Naive B cell (primary cell): Measurements from ENCODE around the gene NCS1. TPM values are rescaled to one million over a fixed set of nuclear protein-coding genes. Genes with fewer than 3 reads are reported as not detected.

Experiments
- ATAC-seq, 2 donors: fragments of 150-1000 bp; cut with Tn5 transposase; 2 replicates each; pipeline ENCODE4 v1.10.0; 2021; ENCODE audit warnings: low read depth in 2 of 2, mild to moderate bottlenecking in 2 of 2, moderate library complexity in 2 of 2
- DNase-seq: peaks from one replicate; pipeline ENCODE4 v3.0.0; 2022
- H3K27ac Mint-ChIP-seq, 6 donors: one replicate each; pipeline ENCODE4 v1.8.0; 2020 to 2022; ENCODE audit warnings: mild to moderate bottlenecking in 6 of 6, mixed read lengths in 6 of 6, moderate library complexity in 5 of 6, inconsistent platforms in 2 of 6
- H3K27me3 Mint-ChIP-seq, 3 donors: one replicate each; pipeline ENCODE4 v1.8.0; 2021 to 2022; ENCODE audit warnings: mixed read lengths in 3 of 3, mild to moderate bottlenecking in 1 of 3
- H3K36me3 Mint-ChIP-seq, 2 donors: one replicate each; pipeline ENCODE4 v1.8.0; 2020 to 2022; ENCODE audit warnings: mixed read lengths in 2 of 2, inconsistent platforms in 1 of 2, mild to moderate bottlenecking in 1 of 2
- H3K4me1 Mint-ChIP-seq, 3 donors: one replicate each; pipeline ENCODE4 v1.8.0; 2020 to 2022; ENCODE audit warnings: mixed read lengths in 3 of 3, inconsistent platforms in 1 of 3, mild to moderate bottlenecking in 1 of 3, moderate library complexity in 1 of 3
- H3K4me3 Mint-ChIP-seq, 8 donors: one replicate each; pipeline ENCODE4 v1.8.0; 2020 to 2022; ENCODE audit warnings: mild to moderate bottlenecking in 8 of 8, mixed read lengths in 8 of 8, moderate library complexity in 8 of 8, inconsistent platforms in 2 of 8
- H3K9me3 Mint-ChIP-seq, 7 donors: one replicate each; pipeline ENCODE4 v1.8.0; 2020 to 2022; ENCODE audit warnings: mixed read lengths in 7 of 7, mild to moderate bottlenecking in 5 of 7, inconsistent platforms in 2 of 7, moderate library complexity in 1 of 7
- polyA plus RNA-seq, 6 donors: library from polyadenylated mRNA; unstranded; fragments of 300-500 nt; fragmentation: Illumina TruSeq; gene quantifications; one replicate each; pipeline ENCODE4 v1.2.3, GENCODE V29; 2021; ENCODE audit warnings: low read depth in 6 of 6

Gene NCS1
- polyA plus RNA-seq, 6 donors from 2014 or later: 0.04 TPM; not detected in 5

GRCh38 chr9:130185017-130185416 is 12.8 kb downstream of the NCS1 start:
- no peaks in the 10 kb centered on the region for H3K36me3 Mint-ChIP-seq
- ATAC-seq (no peak), DNase-seq (no peak)
- no peaks in the 10 kb centered on the region for H3K9me3 Mint-ChIP-seq
- H3K4me1 Mint-ChIP-seq: peaks cover 0 to 7% (median 3%) of the 10 kb centered on the region in 3 donors
- no peak overlapping the region for H3K4me3 Mint-ChIP-seq
- peaks cover 3 to 46% (median 29%) of the 10 kb centered on the region in 3 donors for H3K27me3 Mint-ChIP-seq
- peak overlapping the region in 1 of 6 donors; percentile 81 for H3K27ac Mint-ChIP-seq

- peak overlapping the region in 2 of 6 donors; percentile 32 to 64 for H3K27ac Mint-ChIP-seq
- no peaks in the 10 kb centered on the region for H3K9me3 Mint-ChIP-seq
- peaks cover 3 to 41% (median 24%) of the 10 kb centered on the region in 3 donors for H3K27me3 Mint-ChIP-seq
- DNase-seq (no peak), ATAC-seq (no peak)
- H3K4me3 Mint-ChIP-seq: no peak overlapping the region
- peaks cover 0 to 7% (median 3%) of the 10 kb centered on the region in 3 donors for H3K4me1 Mint-ChIP-seq
- H3K36me3 Mint-ChIP-seq: no peaks in the 10 kb centered on the region
Measured at GRCh38 chr9:130185490-130186031, 13.4 kb downstream of the NCS1 start.

GRCh38 chr9:130186051-130186450 is 13.8 kb downstream of the NCS1 start:
- no peaks in the 10 kb centered on the region for H3K9me3 Mint-ChIP-seq
- peaks cover 3 to 39% (median 26%) of the 10 kb centered on the region in 3 donors for H3K27me3 Mint-ChIP-seq
- peak overlapping the region in 1 of 6 donors; percentile 64 for H3K27ac Mint-ChIP-seq
- peaks cover 0 to 7% (median 3%) of the 10 kb centered on the region in 3 donors for H3K4me1 Mint-ChIP-seq
- DNase-seq (no peak), ATAC-seq (no peak)
- H3K36me3 Mint-ChIP-seq: no peaks in the 10 kb centered on the region
- no peak overlapping the region for H3K4me3 Mint-ChIP-seq

GRCh38 chr9:130186839-130187522 is 14.8 kb downstream of the NCS1 start:
- Mint-ChIP-seq H3K27me3 (peaks cover 3 to 40% (median 34%) of the 10 kb centered on the region in 3 donors), H3K4me1 (peaks cover 0 to 7% (median 3%) of the 10 kb centered on the region in 3 donors), H3K9me3 (no peaks in the 10 kb centered on the region), H3K36me3 (no peaks in the 10 kb centered on the region), H3K4me3 (no peak overlapping the region), H3K27ac (no peak overlapping the region)
- no peak for DNase-seq
- no peak for ATAC-seq

GRCh38 chr9:130187523-130187846 is 15.3 kb downstream of the NCS1 start:
- H3K4me3 Mint-ChIP-seq: no peak overlapping the region
- H3K27me3 Mint-ChIP-seq: peaks cover 3 to 45% (median 39%) of the 10 kb centered on the region in 3 donors
- no peaks in the 10 kb centered on the region for H3K9me3 Mint-ChIP-seq
- DNase-seq: no peak
- no peak for ATAC-seq
- peaks cover 0 to 7% (median 3%) of the 10 kb centered on the region in 3 donors for H3K4me1 Mint-ChIP-seq
- no peaks in the 10 kb centered on the region for H3K36me3 Mint-ChIP-seq
- no peak overlapping the region for H3K27ac Mint-ChIP-seq

- Mint-ChIP-seq H3K36me3 (no peaks in the 10 kb centered on the region), H3K4me3 (no peak overlapping the region), H3K4me1 (peaks cover 0 to 3% (median 0%) of the 10 kb centered on the region in 3 donors), H3K27ac (no peak overlapping the region), H3K27me3 (peaks cover 3 to 49% (median 46%) of the 10 kb centered on the region in 3 donors), H3K9me3 (no peaks in the 10 kb centered on the region)
- DNase-seq: no peak
- ATAC-seq: no peak
Measured at GRCh38 chr9:130188860-130189481, 16.8 kb downstream of the NCS1 start.

GRCh38 chr9:130189840-130190239 is 17.6 kb downstream of the NCS1 start:
- H3K36me3 Mint-ChIP-seq: no peaks in the 10 kb centered on the region
- H3K27me3 Mint-ChIP-seq: peaks cover 3 to 54% (median 49%) of the 10 kb centered on the region in 3 donors
- H3K27ac Mint-ChIP-seq: no peak overlapping the region
- no peak for DNase-seq
- peak overlapping the region in 1 of 8 donors; percentile 74 for H3K4me3 Mint-ChIP-seq
- peaks cover 0 to 3% (median 0%) of the 10 kb centered on the region in 3 donors for H3K4me1 Mint-ChIP-seq
- no peaks in the 10 kb centered on the region for H3K9me3 Mint-ChIP-seq
- ATAC-seq: no peak

GRCh38 chr9:130191068-130191748 is 19.0 kb downstream of the NCS1 start:
- H3K27me3 Mint-ChIP-seq: peaks cover 1 to 49% (median 43%) of the 10 kb centered on the region in 3 donors
- no peaks in the 10 kb centered on the region for H3K36me3 Mint-ChIP-seq
- no peak for ATAC-seq
- peaks cover 0 to 3% (median 0%) of the 10 kb centered on the region in 3 donors for H3K4me1 Mint-ChIP-seq
- DNase-seq: no peak
- H3K4me3 Mint-ChIP-seq: no peak overlapping the region
- no peaks in the 10 kb centered on the region for H3K9me3 Mint-ChIP-seq
- H3K27ac Mint-ChIP-seq: no peak overlapping the region

GRCh38 chr9:130191749-130192120 is 19.5 kb downstream of the NCS1 start:
- DNase-seq (no peak), ATAC-seq (no peak)
- Mint-ChIP-seq H3K27me3 (peaks cover 0 to 47% (median 38%) of the 10 kb centered on the region in 3 donors), H3K9me3 (no peaks in the 10 kb centered on the region), H3K4me3 (no peak overlapping the region), H3K4me1 (peaks cover 0 to 3% (median 0%) of the 10 kb centered on the region in 3 donors), H3K36me3 (no peaks in the 10 kb centered on the region), H3K27ac (no peak overlapping the region)

- Mint-ChIP-seq H3K4me3 (no peak overlapping the region), H3K9me3 (no peaks in the 10 kb centered on the region), H3K4me1 (peaks cover 0 to 3% (median 0%) of the 10 kb centered on the region in 3 donors), H3K27ac (peak overlapping the region in 1 of 6 donors; percentile 50), H3K36me3 (no peaks in the 10 kb centered on the region), H3K27me3 (peaks cover 0 to 45% (median 36%) of the 10 kb centered on the region in 3 donors)
- DNase-seq (no peak), ATAC-seq (no peak)
Measured at GRCh38 chr9:130192382-130192999, 20.3 kb downstream of the NCS1 start.

GRCh38 chr9:130193103-130193502 is 20.9 kb downstream of the NCS1 start:
- ATAC-seq (no peak), DNase-seq (no peak)
- peaks cover 0 to 40% (median 32%) of the 10 kb centered on the region in 3 donors for H3K27me3 Mint-ChIP-seq
- no peaks in the 10 kb centered on the region for H3K4me1 Mint-ChIP-seq
- H3K9me3 Mint-ChIP-seq: no peaks in the 10 kb centered on the region
- no peaks in the 10 kb centered on the region for H3K36me3 Mint-ChIP-seq
- H3K4me3 Mint-ChIP-seq: peak overlapping the region in 1 of 8 donors; percentile 63
- peak overlapping the region in 1 of 6 donors; percentile 38 for H3K27ac Mint-ChIP-seq

- Mint-ChIP-seq H3K36me3 (no peaks in the 10 kb centered on the region), H3K4me1 (no peaks in the 10 kb centered on the region), H3K4me3 (no peak overlapping the region), H3K9me3 (no peaks in the 10 kb centered on the region), H3K27ac (no peak overlapping the region), H3K27me3 (peaks cover 0 to 40% (median 27%) of the 10 kb centered on the region in 3 donors)
- DNase-seq (no peak), ATAC-seq (no peak)
Measured at GRCh38 chr9:130193531-130194377, 21.6 kb downstream of the NCS1 start.
